Measurements from ENCODE around the gene CCHCR1. TPM values are rescaled to one million over a fixed set of nuclear protein-coding genes. Genes with fewer than 3 reads are reported as not detected.

Gene CCHCR1
- polyA plus RNA-seq, 1 donor from 2014 or later, result 19.7 TPM

DNA sequence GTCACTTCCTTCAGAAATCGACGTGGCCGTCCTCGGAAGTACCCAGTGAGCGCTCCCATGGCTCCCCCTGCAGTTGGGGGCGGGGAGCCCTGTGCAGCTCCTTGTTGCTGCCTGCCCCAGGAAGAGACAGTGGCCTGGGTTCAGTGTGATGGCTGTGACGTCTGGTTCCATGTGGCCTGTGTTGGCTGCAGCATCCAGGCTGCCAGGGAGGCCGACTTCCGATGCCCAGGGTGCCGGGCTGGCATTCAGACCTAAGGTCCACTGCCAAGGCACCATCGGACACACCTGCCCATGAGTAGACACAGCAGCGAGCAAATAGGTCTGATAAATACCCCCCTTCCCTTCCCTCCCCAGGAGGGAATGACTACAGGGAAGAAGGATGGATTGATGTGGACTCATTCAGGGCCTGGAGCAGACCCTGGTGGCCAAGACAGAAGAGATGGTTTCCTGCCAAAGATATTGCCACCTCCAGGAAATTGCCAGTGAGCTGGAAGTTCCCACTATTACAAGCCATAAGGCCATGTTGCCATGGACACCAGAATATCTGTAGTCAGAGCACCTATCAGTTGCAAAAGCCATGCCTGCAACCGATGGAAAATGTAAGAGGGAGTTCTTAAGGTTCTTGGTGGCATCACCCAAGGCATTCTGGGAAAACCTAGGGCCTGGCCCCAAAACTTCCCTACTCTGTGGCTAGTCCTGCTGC, 5.0 kb upstream of the CCHCR1 start:
- Histone ChIP-seq H3K27me3 (ENCODE audit: insufficient read depth, low read depth, low read length) (peaks cover 6% of the 10 kb centered on the region), H3K36me3 (ENCODE audit: insufficient read depth, low read length) (no peaks in the 10 kb centered on the region), H3K4me2 (ENCODE audit: low read length) (no peak overlapping the region), H3K79me2 (replicated peaks; ENCODE audit: insufficient read depth, low read length) (no peaks in the 10 kb centered on the region), H3K9me3 (ENCODE audit: low read length) (no peaks in the 10 kb centered on the region), H3K4me3 (ENCODE audit: low read length) (no peak overlapping the region), H3K27ac (ENCODE audit: low read length) (no peak overlapping the region), H2AFZ (ENCODE audit: low read depth, low read length) (no peak overlapping the region), H4K20me1 (ENCODE audit: insufficient read depth) (no peaks in the 10 kb centered on the region), H3K9me2 (ENCODE audit: insufficient read depth, low read length) (no peaks in the 10 kb centered on the region), H3F3A (ENCODE audit: insufficient read depth, low read length, poor library complexity, severe bottlenecking) (no peaks in the 10 kb centered on the region), H3K9ac (ENCODE audit: low read length) (no peak overlapping the region)
- no peak for TF ChIP-seq RAD21 (conservative IDR thresholded peaks at IDR 0.05)
- TF ChIP-seq POLR2AphosphoS5 (IDR thresholded peaks at IDR 0.05), result no peak
- TF ChIP-seq, protein P1, sequence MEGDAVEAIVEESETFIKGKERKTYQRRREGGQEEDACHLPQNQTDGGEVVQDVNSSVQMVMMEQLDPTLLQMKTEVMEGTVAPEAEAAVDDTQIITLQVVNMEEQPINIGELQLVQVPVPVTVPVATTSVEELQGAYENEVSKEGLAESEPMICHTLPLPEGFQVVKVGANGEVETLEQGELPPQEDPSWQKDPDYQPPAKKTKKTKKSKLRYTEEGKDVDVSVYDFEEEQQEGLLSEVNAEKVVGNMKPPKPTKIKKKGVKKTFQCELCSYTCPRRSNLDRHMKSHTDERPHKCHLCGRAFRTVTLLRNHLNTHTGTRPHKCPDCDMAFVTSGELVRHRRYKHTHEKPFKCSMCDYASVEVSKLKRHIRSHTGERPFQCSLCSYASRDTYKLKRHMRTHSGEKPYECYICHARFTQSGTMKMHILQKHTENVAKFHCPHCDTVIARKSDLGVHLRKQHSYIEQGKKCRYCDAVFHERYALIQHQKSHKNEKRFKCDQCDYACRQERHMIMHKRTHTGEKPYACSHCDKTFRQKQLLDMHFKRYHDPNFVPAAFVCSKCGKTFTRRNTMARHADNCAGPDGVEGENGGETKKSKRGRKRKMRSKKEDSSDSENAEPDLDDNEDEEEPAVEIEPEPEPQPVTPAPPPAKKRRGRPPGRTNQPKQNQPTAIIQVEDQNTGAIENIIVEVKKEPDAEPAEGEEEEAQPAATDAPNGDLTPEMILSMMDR (IDR thresholded peaks at IDR 0.05; ENCODE audit: poor library complexity, severe bottlenecking), result no peak
- TF ChIP-seq REST (IDR thresholded peaks at IDR 0.05; ENCODE audit: borderline replicate concordance), result no peak

DNA sequence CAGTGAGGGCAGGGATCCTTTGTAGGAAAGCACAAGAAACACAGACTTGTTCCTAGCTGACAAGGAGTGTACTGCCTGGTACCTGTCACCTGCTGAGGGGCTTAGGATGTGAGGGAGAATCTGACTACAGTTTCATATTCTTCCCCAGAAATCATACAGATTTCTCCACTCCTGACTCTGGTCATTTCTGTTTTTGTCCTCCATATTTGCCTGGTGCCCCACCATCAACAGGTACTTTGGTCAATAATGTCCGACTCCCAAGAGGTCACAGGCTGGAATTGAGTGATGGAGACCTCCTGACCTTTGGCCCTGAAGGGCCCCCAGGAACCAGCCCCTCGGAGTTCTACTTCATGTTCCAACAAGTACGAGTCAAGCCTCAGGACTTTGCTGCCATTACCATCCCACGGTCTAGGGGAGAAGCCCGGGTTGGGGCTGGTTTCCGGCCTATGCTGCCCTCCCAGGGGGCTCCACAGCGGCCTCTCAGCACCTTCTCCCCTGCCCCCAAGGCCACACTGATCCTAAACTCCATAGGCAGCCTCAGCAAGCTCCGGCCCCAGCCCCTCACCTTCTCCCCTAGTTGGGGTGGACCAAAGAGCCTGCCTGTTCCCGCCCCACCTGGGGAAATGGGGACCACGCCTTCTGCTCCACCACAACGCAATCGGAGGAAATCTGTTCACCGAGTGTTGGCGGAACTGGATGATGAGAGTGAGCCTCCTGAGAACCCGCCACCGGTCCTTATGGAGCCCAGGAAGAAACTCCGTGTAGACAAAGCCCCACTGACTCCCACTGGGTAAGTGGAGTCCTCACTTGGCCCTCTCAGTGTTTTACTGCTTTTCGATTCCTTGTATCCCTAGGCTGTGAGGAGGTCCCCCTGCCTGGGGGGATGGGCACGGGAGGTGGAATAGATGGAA, 3.9 kb upstream of the CCHCR1 start:
- H3F3A ChIP-seq (ENCODE audit: insufficient read depth, low read length, poor library complexity, severe bottlenecking), result no peaks in the 10 kb centered on the region
- no peak overlapping the region for H3K4me2 ChIP-seq (ENCODE audit: low read length)
- H4K20me1 ChIP-seq (ENCODE audit: insufficient read depth), result no peaks in the 10 kb centered on the region
- no peaks in the 10 kb centered on the region for H3K9me2 ChIP-seq (ENCODE audit: insufficient read depth, low read length)
- no peaks in the 10 kb centered on the region for H3K79me2 ChIP-seq (replicated peaks; ENCODE audit: insufficient read depth, low read length)
- H3K27me3 ChIP-seq (ENCODE audit: insufficient read depth, low read depth, low read length), result peaks cover 6% of the 10 kb centered on the region
- no peaks in the 10 kb centered on the region for H3K36me3 ChIP-seq (ENCODE audit: insufficient read depth, low read length)
- H2AFZ ChIP-seq (ENCODE audit: low read depth, low read length), result no peak overlapping the region
- no peak overlapping the region for H3K27ac ChIP-seq (ENCODE audit: low read length)
- no peak overlapping the region for H3K9ac ChIP-seq (ENCODE audit: low read length)
- H3K4me3 ChIP-seq (ENCODE audit: low read length), result no peak overlapping the region
- TF ChIP-seq SMC3 (conservative IDR thresholded peaks at IDR 0.05; ENCODE audit: poor library complexity) (no peak), POLR2AphosphoS5 (IDR thresholded peaks at IDR 0.05) (no peak), MXI1 (conservative IDR thresholded peaks at IDR 0.05; ENCODE audit: poor library complexity, severe bottlenecking) (no peak), REST (IDR thresholded peaks at IDR 0.05; ENCODE audit: borderline replicate concordance) (no peak), RAD21 (conservative IDR thresholded peaks at IDR 0.05) (no peak), TAF1 (IDR thresholded peaks at IDR 0.05; ENCODE audit: low read depth) (no peak), EP300 (conservative IDR thresholded peaks at IDR 0.05; ENCODE audit: poor library complexity, severe bottlenecking) (no peak), EZH2 (IDR thresholded peaks at IDR 0.05; ENCODE audit: borderline replicate concordance, insufficient read depth, low read length, poor library complexity, severe bottlenecking) (no peak)
- TF ChIP-seq, protein P1 (IDR thresholded peaks at IDR 0.05; ENCODE audit: poor library complexity, severe bottlenecking), result no peak
- no peaks in the 10 kb centered on the region for H3K9me3 ChIP-seq (ENCODE audit: low read length)
